IMR-90 (cell line): ENCODE results near the gene MOV10L1. TPM values are rescaled to one million over a fixed set of nuclear protein-coding genes. Genes with fewer than 3 reads are reported as not detected.

Experiments used
- ATAC-seq: fragments of 200-7000 bp; cut with Tn5 transposase; 2 replicates; pipeline ENCODE4 v1.9.1; 2020; ENCODE audit warnings: low read depth, mild to moderate bottlenecking, moderate library complexity
- BruUV-seq: library from RNA; stranded (reverse); fragments of 400-500 nt; replicated peaks from 2 replicates; lab custom pipeline; 2021; lab: Mats Ljungman, UMichigan
- CTCF ChIA-PET: fragments of 300-600 bp; formaldehyde crosslinking; extraction: SDS; loops from one replicate; lab custom pipeline; 2021; ENCODE audit warnings: antibody characterized with exemption; lab: Yijun Ruan, JAX
- POLR2A ChIA-PET: fragments of 300-600 bp; sonication (Branson Sonifier 250); formaldehyde crosslinking; loops from one replicate; lab custom pipeline; 2022; ENCODE audit warnings: antibody characterized with exemption; ENCODE audit not compliant: unreplicated experiment; lab: Charles Lee
- DNase-seq: peaks from one replicate; pipeline ENCODE4 v3.0.0; 2013
- H2AFZ ChIP-seq: replicated peaks from 2 replicates; pipeline ENCODE3; 2013; ENCODE audit warnings: low read length, mild to moderate bottlenecking; ENCODE audit not compliant: poor library complexity
- H2AK5ac ChIP-seq: 2 replicates; pipeline ENCODE4 v1.6.1; 2013; ENCODE audit warnings: low read depth, low read length, inconsistent platforms
- H2AK9ac ChIP-seq: replicated peaks from 2 replicates; pipeline ENCODE3; 2013; ENCODE audit warnings: mild to moderate bottlenecking, low read depth, low read length, moderate library complexity; ENCODE audit not compliant: poor library complexity
- H2BK120ac ChIP-seq: 2 replicates; pipeline ENCODE4 v1.6.1; 2013; ENCODE audit warnings: low read depth, low read length, inconsistent platforms
- H2BK15ac ChIP-seq: 3 replicates; pipeline ENCODE4 v1.6.1; 2013; ENCODE audit warnings: low read depth, low read length, inconsistent platforms
- H2BK20ac ChIP-seq: 2 replicates; pipeline ENCODE4 v1.6.1; 2013; ENCODE audit warnings: low read depth, mild to moderate bottlenecking, inconsistent platforms, low read length, moderate library complexity
- H2BK5ac ChIP-seq: 2 replicates; pipeline ENCODE4 v1.6.1; 2013; ENCODE audit warnings: mild to moderate bottlenecking, low read depth, low read length, inconsistent platforms; ENCODE audit not compliant: poor library complexity, severe bottlenecking
- H3K14ac ChIP-seq: replicated peaks from 2 replicates; pipeline ENCODE4 v1.6.1; 2013; ENCODE audit warnings: low read depth, low read length, inconsistent platforms
- H3K18ac ChIP-seq: 2 replicates; pipeline ENCODE4 v1.6.1; 2013; ENCODE audit warnings: low read depth, low read length, control low read depth
- H3K23ac ChIP-seq: 2 replicates; pipeline ENCODE4 v1.6.1; 2013; ENCODE audit warnings: low read depth, low read length, inconsistent platforms
- H3K27ac ChIP-seq: 2 replicates; pipeline ENCODE4 v1.5.1; 2013; ENCODE audit warnings: mild to moderate bottlenecking, control low read depth, low read length; ENCODE audit not compliant: insufficient read depth
- H3K27me3 ChIP-seq: 2 replicates; pipeline ENCODE4 v1.6.1; 2013; ENCODE audit warnings: low read length; ENCODE audit not compliant: control insufficient read depth, insufficient read depth
- H3K36me3 ChIP-seq: 2 replicates; pipeline ENCODE4 v1.6.1; 2013; ENCODE audit warnings: low read length, mixed read lengths; ENCODE audit not compliant: control insufficient read depth, insufficient read depth
- H3K4ac ChIP-seq: 2 replicates; pipeline ENCODE4 v1.6.1; 2013; ENCODE audit warnings: low read depth, low read length, inconsistent platforms
- H3K4me1 ChIP-seq: 2 replicates; pipeline ENCODE4 v1.6.1; 2013; ENCODE audit warnings: low read length, mixed read lengths; ENCODE audit not compliant: control insufficient read depth, insufficient read depth
- H3K4me2 ChIP-seq: 2 replicates; pipeline ENCODE4 v1.6.1; 2013; ENCODE audit warnings: low read depth, mild to moderate bottlenecking, control low read depth, low read length, moderate library complexity
- H3K4me3 ChIP-seq: 2 replicates; pipeline ENCODE4 v1.5.1; 2013; ENCODE audit warnings: low read depth, mild to moderate bottlenecking, control low read depth, low read length, moderate library complexity; ENCODE audit not compliant: insufficient read depth
- H3K56ac ChIP-seq: 2 replicates; pipeline ENCODE4 v1.6.1; 2013; ENCODE audit warnings: low read length, inconsistent platforms; ENCODE audit not compliant: insufficient read depth; ENCODE audit errors: extremely low read depth
- H3K79me1 ChIP-seq, 2 experiments: 2 replicates each; pipeline ENCODE4 v1.6.1; 2013; ENCODE audit warnings: low read length in 2 of 2, inconsistent platforms in 1 of 2, low read depth in 1 of 2
- H3K9ac ChIP-seq: 2 replicates; pipeline ENCODE4 v1.6.1; 2013; ENCODE audit warnings: low read depth, low read length, control low read depth
- H3K9me1 ChIP-seq: 2 replicates; pipeline ENCODE4 v1.6.1; 2013; ENCODE audit warnings: low read length, inconsistent platforms; ENCODE audit not compliant: insufficient read depth
- H3K9me3 ChIP-seq: 2 replicates; pipeline ENCODE4 v1.6.1; 2013; ENCODE audit warnings: low read length; ENCODE audit not compliant: control insufficient read depth, insufficient read depth
- H4K20me1 ChIP-seq: 2 replicates; pipeline ENCODE4 v1.6.1; 2013; ENCODE audit warnings: low read length, inconsistent platforms; ENCODE audit not compliant: insufficient read depth
- H4K5ac ChIP-seq: 2 replicates; pipeline ENCODE4 v1.6.1; 2013; ENCODE audit warnings: mild to moderate bottlenecking, low read depth, low read length, control low read depth
- H4K8ac ChIP-seq, 2 experiments: 2 replicates each; pipeline ENCODE4 v1.6.1; 2013; ENCODE audit warnings: low read depth in 2 of 2, low read length in 2 of 2, control low read depth in 1 of 2, inconsistent platforms in 1 of 2
- H4K91ac ChIP-seq: 2 replicates; pipeline ENCODE4 v1.6.1; 2013; ENCODE audit warnings: low read depth, low read length, inconsistent platforms; ENCODE audit not compliant: insufficient read depth
- CEBPB ChIP-seq: IDR thresholded peaks from 2 replicates; pipeline ENCODE4 v1.6.1; 2012; ENCODE audit warnings: low read depth, low read length, improper control_type of control experiment
- CHD1 ChIP-seq: IDR thresholded peaks from 2 replicates; pipeline ENCODE4 v1.6.1; 2012; ENCODE audit warnings: low read depth, low read length, improper control_type of control experiment
- ELK1 ChIP-seq: fragments of 150-350 bp; IDR thresholded peaks from 2 replicates; pipeline ENCODE4 v1.6.1; 2016; ENCODE audit warnings: low read depth, mild to moderate bottlenecking, low read length, moderate library complexity, borderline replicate concordance
- FOS ChIP-seq: fragments of 150-350 bp; IDR thresholded peaks from 2 replicates; pipeline ENCODE4 v1.6.1; 2016; ENCODE audit warnings: low read depth, low read length
- MAFK ChIP-seq: IDR thresholded peaks from 2 replicates; pipeline ENCODE4 v1.6.1; 2012; ENCODE audit warnings: low read depth, low read length, improper control_type of control experiment
- MXI1 ChIP-seq: IDR thresholded peaks from 2 replicates; pipeline ENCODE4 v1.6.1; 2012; ENCODE audit warnings: low read depth, mild to moderate bottlenecking, low read length, moderate library complexity, borderline replicate concordance
- NFE2L2 ChIP-seq: fragments of 150-350 bp; IDR thresholded peaks from 2 replicates; pipeline ENCODE4 v1.6.1; 2016; ENCODE audit warnings: low read depth, mild to moderate bottlenecking, low read length
- POLR2A ChIP-seq: IDR thresholded peaks from 2 replicates; pipeline ENCODE4 v1.6.1; 2012; ENCODE audit warnings: mild to moderate bottlenecking, low read depth, low read length
- RAD21 ChIP-seq: IDR thresholded peaks from 2 replicates; pipeline ENCODE4 v1.6.1; 2012; ENCODE audit warnings: low read length, improper control_type of control experiment
- RCOR1 ChIP-seq: IDR thresholded peaks from 2 replicates; pipeline ENCODE4 v1.6.1; 2012; ENCODE audit warnings: mild to moderate bottlenecking, low read length, improper control_type of control experiment; ENCODE audit not compliant: insufficient replicate concordance
- RFX5 ChIP-seq: IDR thresholded peaks from 2 replicates; pipeline ENCODE4 v1.8.0; 2012; ENCODE audit warnings: low read depth, mild to moderate bottlenecking, low read length, moderate library complexity
- SMC3 ChIP-seq: fragments of 150-350 bp; IDR thresholded peaks from 2 replicates; pipeline ENCODE4 v1.6.1; 2016; ENCODE audit warnings: low read depth, mild to moderate bottlenecking, antibody characterized with exemption, low read length, moderate library complexity
- USF2 ChIP-seq: fragments of 150-350 bp; IDR thresholded peaks from 2 replicates; pipeline ENCODE4 v1.6.1; 2017; ENCODE audit warnings: mild to moderate bottlenecking, antibody characterized with exemption, low read length, low read depth
- WGBS, 2 experiments: methylation state at CpG; one replicate each; pipeline versions ENCODE4 v1.1.5 to v1.1.7; 2013; ENCODE audit warnings: missing lambda C conversion rate in 2 of 2; ENCODE audit not compliant: insufficient read length in 1 of 2; ENCODE audit errors: extremely low coverage in 2 of 2; 5-methylcytosine and 5-hydroxymethylcytosine counted together
- dilution Hi-C: fragments of 300-500 bp; cut with HindIII; formaldehyde crosslinking; loops from one replicate; pipeline ENCODE4 v1.14.3; 2018; ENCODE audit warnings: low sequenced_read_pairs; ENCODE audit not compliant: unreplicated experiment
- in situ Hi-C: fragments of 300-500 bp; cut with MboI; formaldehyde crosslinking; loops from 3 replicates; pipeline ENCODE4 v1.14.3; 2019; ENCODE audit warnings: low sequenced_read_pairs, inconsistent platforms, mixed read lengths
- intact Hi-C: fragments of 100-400 bp; cut with micrococcal nuclease; formaldehyde crosslinking; loops from 2 replicates; pipeline ENCODE4 v1.10.0; 2022
- polyA plus RNA-seq, 3 experiments: library from polyadenylated mRNA; depleted of rRNA; stranded (reverse); fragments of >200 nt; gene quantifications; 2 replicates each; pipeline ENCODE4 v1.2.3, GENCODE V29; 2012; ENCODE audit warnings: low replicate concordance in 1 of 3
- total RNA-seq: library from RNA; depleted of rRNA; stranded (reverse); fragments of >200 nt; gene quantifications from 2 replicates; pipeline ENCODE4 v1.2.3, GENCODE V29; 2012
- TF ChIP-seq, protein P1 (sequence below): conservative IDR thresholded peaks from 2 replicates; pipeline ENCODE4 v1.5.1; 2012; ENCODE audit warnings: mild to moderate bottlenecking, low read depth, low read length, improper control_type of control experiment

MOV10L1 gene
- total and polyA plus RNA-seq, 2 of the 4 experiments (the other 2 are of a cell fraction): 0.72 to 1.4 TPM

GRCh38 chr22:50208430-50208938 lies 118.7 kb downstream of the MOV10L1 start:
- dilution Hi-C loops (no loop called here), in situ Hi-C loops (loop anchor here (25.0 kb wide), 1 partner anchor 396 kb away; no protein-coding TSS in a partner anchor), intact Hi-C loops (loop anchor here (2.0 to 10.0 kb wide), 2 partner anchors 234 to 278 kb away; no protein-coding TSS in a partner anchor)
- no peak overlapping the region for H3K18ac ChIP-seq
- peaks cover 45% of the 10 kb centered on the region for H3K36me3 ChIP-seq
- H2AK5ac ChIP-seq: no peak overlapping the region
- no TSS peak for BruUV-seq
- peaks cover 22 to 77% of the 10 kb centered on the region in 2 experiments for H3K79me1 ChIP-seq
- H3K23ac ChIP-seq: no peak overlapping the region
- H2AFZ ChIP-seq: no peak overlapping the region
- no peak overlapping the region for H4K91ac ChIP-seq
- no peak overlapping the region for H3K27ac ChIP-seq
- H3K27me3 ChIP-seq: no peaks in the 10 kb centered on the region
- no peak overlapping the region for H4K8ac ChIP-seq
- H3K9me1 ChIP-seq: no peaks in the 10 kb centered on the region; the same call in 1 of the 2 replicates
- WGBS, 2 experiments: 90% methylated on average over 16 of the region's 22 CpGs; no CpG with 5 or more reads in 1 of the 2 experiments
- H3K9ac ChIP-seq: no peak overlapping the region
- DNase-seq (no peak), ATAC-seq (no peak)
- ChIA-PET POLR2A (no interaction called here), CTCF (no interaction called here)
- TF ChIP-seq SMC3: no peak
- TF ChIP-seq RAD21: no peak
- TF ChIP-seq ELK1: no peak
- TF ChIP-seq RCOR1: no peak
- no peak for TF ChIP-seq CHD1
- no peak for TF ChIP-seq NFE2L2
- no peak for TF ChIP-seq RFX5
- TF ChIP-seq, protein P1, sequence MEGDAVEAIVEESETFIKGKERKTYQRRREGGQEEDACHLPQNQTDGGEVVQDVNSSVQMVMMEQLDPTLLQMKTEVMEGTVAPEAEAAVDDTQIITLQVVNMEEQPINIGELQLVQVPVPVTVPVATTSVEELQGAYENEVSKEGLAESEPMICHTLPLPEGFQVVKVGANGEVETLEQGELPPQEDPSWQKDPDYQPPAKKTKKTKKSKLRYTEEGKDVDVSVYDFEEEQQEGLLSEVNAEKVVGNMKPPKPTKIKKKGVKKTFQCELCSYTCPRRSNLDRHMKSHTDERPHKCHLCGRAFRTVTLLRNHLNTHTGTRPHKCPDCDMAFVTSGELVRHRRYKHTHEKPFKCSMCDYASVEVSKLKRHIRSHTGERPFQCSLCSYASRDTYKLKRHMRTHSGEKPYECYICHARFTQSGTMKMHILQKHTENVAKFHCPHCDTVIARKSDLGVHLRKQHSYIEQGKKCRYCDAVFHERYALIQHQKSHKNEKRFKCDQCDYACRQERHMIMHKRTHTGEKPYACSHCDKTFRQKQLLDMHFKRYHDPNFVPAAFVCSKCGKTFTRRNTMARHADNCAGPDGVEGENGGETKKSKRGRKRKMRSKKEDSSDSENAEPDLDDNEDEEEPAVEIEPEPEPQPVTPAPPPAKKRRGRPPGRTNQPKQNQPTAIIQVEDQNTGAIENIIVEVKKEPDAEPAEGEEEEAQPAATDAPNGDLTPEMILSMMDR: no peak
- no peak for TF ChIP-seq MXI1
- TF ChIP-seq USF2: no peak
- no peak for TF ChIP-seq FOS
- TF ChIP-seq POLR2A: no peak
- no peak for TF ChIP-seq MAFK
- TF ChIP-seq CEBPB: no peak
- no peak overlapping the region for H3K56ac ChIP-seq
- no peak overlapping the region for H2BK5ac ChIP-seq
- H4K5ac ChIP-seq: no peak overlapping the region
- no peak overlapping the region for H2BK120ac ChIP-seq
- H3K4me1 ChIP-seq: no peaks in the 10 kb centered on the region
- H3K4me3 ChIP-seq: no peak overlapping the region
- no peak overlapping the region for H3K4ac ChIP-seq
- H2BK20ac ChIP-seq: no peak overlapping the region
- H3K14ac ChIP-seq: no peak overlapping the region
- H2AK9ac ChIP-seq: peak overlapping the region; percentile 15
- H3K9me3 ChIP-seq: no peaks in the 10 kb centered on the region
- H2BK15ac ChIP-seq: no peak overlapping the region
- peaks cover 48% of the 10 kb centered on the region for H4K20me1 ChIP-seq
- no peak overlapping the region for H3K4me2 ChIP-seq
